H9 (cell line): ENCODE data around the gene PIP4K2A. TPM values are rescaled to one million over a fixed set of nuclear protein-coding genes. Genes with fewer than 3 reads are reported as not detected.

Experiments
- DNase-seq: peaks from one replicate; pipeline ENCODE4 v3.0.0-alpha.2; 2017
- H2AFZ ChIP-seq: one replicate; pipeline ENCODE4 v1.6.1; 2013; ENCODE audit warnings: mild to moderate bottlenecking, low read length, control low read depth, moderate library complexity
- H2AK5ac ChIP-seq: 2 replicates; pipeline ENCODE4 v1.6.1; 2013; ENCODE audit warnings: low read length, control low read depth, mixed read lengths; ENCODE audit not compliant: insufficient read length
- H2BK120ac ChIP-seq: one replicate; pipeline ENCODE4 v1.6.1; 2013; ENCODE audit warnings: low read depth, mild to moderate bottlenecking, low read length, control low read depth, inconsistent platforms; ENCODE audit not compliant: poor library complexity, severe bottlenecking
- H2BK12ac ChIP-seq: 2 replicates; pipeline ENCODE4 v1.6.1; 2013; ENCODE audit warnings: low read length, control low read depth, mixed read lengths, low read depth; ENCODE audit not compliant: insufficient read length
- H2BK15ac ChIP-seq: 2 replicates; pipeline ENCODE4 v1.6.1; 2013; ENCODE audit warnings: low read depth, low read length, control low read depth
- H2BK20ac ChIP-seq: one replicate; pipeline ENCODE4 v1.6.1; 2013; ENCODE audit warnings: low read depth, mild to moderate bottlenecking, low read length, control low read depth, inconsistent platforms; ENCODE audit not compliant: poor library complexity, severe bottlenecking
- H2BK5ac ChIP-seq: 2 replicates; pipeline ENCODE4 v1.6.1; 2013; ENCODE audit warnings: low read length, control low read depth, mixed read lengths; ENCODE audit not compliant: insufficient read length
- H3K14ac ChIP-seq: 2 replicates; pipeline ENCODE4 v1.6.1; 2013; ENCODE audit warnings: low read length, control low read depth; ENCODE audit not compliant: insufficient read depth
- H3K18ac ChIP-seq: 2 replicates; pipeline ENCODE4 v1.6.1; 2013; ENCODE audit warnings: low read depth, mild to moderate bottlenecking, mixed read lengths, low read length, control low read depth; ENCODE audit not compliant: insufficient read length
- H3K23ac ChIP-seq: 2 replicates; pipeline ENCODE4 v1.6.1; 2013; ENCODE audit warnings: low read length, control low read depth, mixed read lengths, low read depth; ENCODE audit not compliant: insufficient read length
- H3K23me2 ChIP-seq: 2 replicates; pipeline ENCODE4 v1.6.1; 2013; ENCODE audit warnings: low read depth, mild to moderate bottlenecking, mixed read lengths, low read length, control low read depth; ENCODE audit not compliant: insufficient read length, poor library complexity, severe bottlenecking
- H3K27ac ChIP-seq: 2 replicates; pipeline ENCODE4 v1.5.1; 2013; ENCODE audit warnings: low read length, control low read depth, mixed read lengths, low read depth; ENCODE audit not compliant: insufficient read length
- H3K27me3 ChIP-seq: 2 replicates; pipeline ENCODE4 v1.6.1; 2013; ENCODE audit warnings: low read length, control low read depth, inconsistent platforms; ENCODE audit not compliant: insufficient read depth
- H3K4ac ChIP-seq: 2 replicates; pipeline ENCODE4 v1.6.1; 2013; ENCODE audit warnings: low read depth, mild to moderate bottlenecking, control low read depth, inconsistent platforms, low read length, moderate library complexity
- H3K4me1 ChIP-seq: 2 replicates; pipeline ENCODE4 v1.6.1; 2013; ENCODE audit warnings: low read length, control low read depth, inconsistent platforms; ENCODE audit not compliant: insufficient read depth
- H3K4me2 ChIP-seq: 2 replicates; pipeline ENCODE4 v1.6.1; 2013; ENCODE audit warnings: low read length, control low read depth, mixed read lengths; ENCODE audit not compliant: insufficient read length, insufficient read depth
- H3K56ac ChIP-seq: 2 replicates; pipeline ENCODE4 v1.6.1; 2013; ENCODE audit warnings: low read depth, mild to moderate bottlenecking, mixed read lengths, low read length, control low read depth; ENCODE audit not compliant: insufficient read length
- H3K79me1 ChIP-seq: 2 replicates; pipeline ENCODE4 v1.6.1; 2013; ENCODE audit warnings: low read depth, mild to moderate bottlenecking, moderate library complexity, low read length, control low read depth, inconsistent platforms; ENCODE audit not compliant: insufficient read depth, poor library complexity, severe bottlenecking
- H3K79me2 ChIP-seq: 2 replicates; pipeline ENCODE4 v1.6.1; 2013; ENCODE audit warnings: low read length, control low read depth, inconsistent platforms; ENCODE audit not compliant: insufficient read depth
- H3K9ac ChIP-seq: 2 replicates; pipeline ENCODE4 v1.6.1; 2013; ENCODE audit warnings: low read length, control low read depth, mixed read lengths; ENCODE audit not compliant: insufficient read length; ENCODE audit errors: extremely low read depth
- H3K9me3 ChIP-seq: one replicate; pipeline ENCODE4 v1.6.1; 2013; ENCODE audit warnings: low read depth, low read length, inconsistent platforms; ENCODE audit not compliant: control insufficient read depth
- H3T11ph ChIP-seq: one replicate; pipeline ENCODE4 v1.6.1; 2013; ENCODE audit warnings: mild to moderate bottlenecking, low read length, control low read depth, inconsistent platforms
- H4K20me1 ChIP-seq: one replicate; pipeline ENCODE4 v1.6.1; 2013; ENCODE audit not compliant: control insufficient read depth, insufficient read length, insufficient read depth
- H4K5ac ChIP-seq: 2 replicates; pipeline ENCODE4 v1.6.1; 2013; ENCODE audit warnings: low read depth, mild to moderate bottlenecking, mixed read lengths, low read length, control low read depth; ENCODE audit not compliant: insufficient read length
- H4K8ac ChIP-seq: replicated peaks from 2 replicates; pipeline ENCODE4 v1.6.1; 2013; ENCODE audit warnings: low read length, control low read depth, mixed read lengths, low read depth; ENCODE audit not compliant: insufficient read length
- H4K91ac ChIP-seq: 2 replicates; pipeline ENCODE4 v1.6.1; 2013; ENCODE audit warnings: low read depth, mild to moderate bottlenecking, moderate library complexity, mixed read lengths, low read length, control low read depth; ENCODE audit not compliant: insufficient read length
- H3K27ac Mint-ChIP-seq, 3 experiments: 2 replicates in 2 of 3; 3 replicates in 1 of 3; pipeline ENCODE4 v1.8.0; 2020 to 2021; ENCODE audit warnings: mixed read lengths in 3 of 3, mild to moderate bottlenecking in 1 of 3, moderate library complexity in 1 of 3
- H3K27me3 Mint-ChIP-seq: 2 replicates; pipeline ENCODE4 v1.8.0; 2021; ENCODE audit warnings: low read depth, mild to moderate bottlenecking, moderate library complexity, mixed read lengths
- H3K36me3 Mint-ChIP-seq, 3 experiments: 2 replicates in 2 of 3; 3 replicates in 1 of 3; pipeline ENCODE4 v1.8.0; 2020 to 2021; ENCODE audit warnings: low read depth in 3 of 3, mixed read lengths in 3 of 3; ENCODE audit not compliant: insufficient read depth in 1 of 3
- H3K4me1 Mint-ChIP-seq, 2 experiments: 2 replicates each; pipeline ENCODE4 v1.8.0; 2020; ENCODE audit warnings: mixed read lengths in 2 of 2
- H3K4me3 Mint-ChIP-seq, 2 experiments: 2 replicates in 1 of 2; 3 replicates in 1 of 2; pipeline ENCODE4 v1.8.0; 2020 to 2021; ENCODE audit warnings: mild to moderate bottlenecking in 2 of 2, mixed read lengths in 2 of 2, moderate library complexity in 1 of 2
- H3K9me3 Mint-ChIP-seq, 2 experiments: 2 replicates in 1 of 2; 3 replicates in 1 of 2; pipeline ENCODE4 v1.8.0; 2020; ENCODE audit warnings: mild to moderate bottlenecking in 2 of 2, mixed read lengths in 2 of 2, moderate library complexity in 1 of 2
- CTCF ChIP-seq: fragments of 200-600 bp; sonication (generic); conservative IDR thresholded peaks from 3 replicates; pipeline ENCODE4 v1.8.0; 2021; ENCODE audit warnings: antibody characterized with exemption, mild to moderate bottlenecking
- WGBS: extraction: QIAGEN DNeasy Blood & Tissue Kit; methylation state at CpG from one replicate; pipeline ENCODE4 v1.1.7; 2013; ENCODE audit warnings: missing lambda C conversion rate, low lambda C conversion rate, mixed read lengths; ENCODE audit not compliant: insufficient read length; ENCODE audit errors: extremely low coverage; 5-methylcytosine and 5-hydroxymethylcytosine counted together
- total RNA-seq: library from RNA; stranded (reverse); gene quantifications from 2 replicates; pipeline ENCODE4 v1.2.1, GENCODE V29; 2021

Gene PIP4K2A
- total RNA-seq, 1 experiment from 2014 or later = 33.6 TPM

- H3K4me1 ChIP-seq = no peaks in the 10 kb centered on the region
- no peak overlapping the region for H3K4me3 Mint-ChIP-seq
- no peak overlapping the region for H2BK20ac ChIP-seq
Observed at GRCh38 chr10:22589851-22590514, 124.4 kb downstream of the PIP4K2A start.

More at GRCh38 chr10:22589851-22590514, 124.4 kb downstream of the PIP4K2A start:
- H3K79me2 ChIP-seq = no peaks in the 10 kb centered on the region
- H2BK12ac ChIP-seq = no peak overlapping the region
- no peak overlapping the region for H2BK5ac ChIP-seq
- H3T11ph ChIP-seq = no peak overlapping the region
- no peak overlapping the region for H3K4me2 ChIP-seq
- no peak overlapping the region for H4K91ac ChIP-seq
- Mint-ChIP-seq H3K4me1 (peaks cover 14 to 15% of the 10 kb centered on the region in 2 experiments), H3K27ac (no peak overlapping the region), H3K36me3 (peaks cover 9 to 24% (median 22%) of the 10 kb centered on the region in 3 experiments), H3K9me3 (no peaks in the 10 kb centered on the region), H3K27me3 (no peaks in the 10 kb centered on the region; the same call in 1 of the 2 replicates)
- WGBS = no CpG with 5 or more reads among the region's 6 CpGs
- H3K9ac ChIP-seq = no peak overlapping the region
- no peak overlapping the region for H4K8ac ChIP-seq
- H3K23me2 ChIP-seq = no peaks in the 10 kb centered on the region
- no peak overlapping the region for H3K56ac ChIP-seq
- no peak overlapping the region for H2BK15ac ChIP-seq
- no peak overlapping the region for H2BK120ac ChIP-seq
- no peak overlapping the region for H3K14ac ChIP-seq
- H2AK5ac ChIP-seq = no peak overlapping the region
- H4K20me1 ChIP-seq = no peaks in the 10 kb centered on the region
- H2AFZ ChIP-seq = no peak overlapping the region
- no peak overlapping the region for H3K23ac ChIP-seq
- TF ChIP-seq CTCF = no peak
- no peak overlapping the region for H4K5ac ChIP-seq
- no peaks in the 10 kb centered on the region for H3K9me3 ChIP-seq
- H3K27me3 ChIP-seq = no peaks in the 10 kb centered on the region
- no peak overlapping the region for H3K4ac ChIP-seq
- no peak overlapping the region for H3K27ac ChIP-seq
- no peak overlapping the region for H3K18ac ChIP-seq
- H3K79me1 ChIP-seq = peaks cover 3% of the 10 kb centered on the region
- DNase-seq = no peak
